ENCODE results near the gene NDUFA8.
"Not testable (repeated sequence)": the region's sequence is repeated elsewhere in the genome, so short reads cannot be mapped to it uniquely, and the experiment has no call there.

NDUFA8 gene

GRCh38 chr9:122120316-122121071 lies 39.1 kb downstream of the NDUFA8 start:
- no peak for DNase-seq (ENCODE audit: low spot score)

- DNase-seq (ENCODE audit: low spot score) = no peak
Observed at GRCh38 chr9:122119721-122120120, 39.9 kb downstream of the NDUFA8 start.

DNA sequence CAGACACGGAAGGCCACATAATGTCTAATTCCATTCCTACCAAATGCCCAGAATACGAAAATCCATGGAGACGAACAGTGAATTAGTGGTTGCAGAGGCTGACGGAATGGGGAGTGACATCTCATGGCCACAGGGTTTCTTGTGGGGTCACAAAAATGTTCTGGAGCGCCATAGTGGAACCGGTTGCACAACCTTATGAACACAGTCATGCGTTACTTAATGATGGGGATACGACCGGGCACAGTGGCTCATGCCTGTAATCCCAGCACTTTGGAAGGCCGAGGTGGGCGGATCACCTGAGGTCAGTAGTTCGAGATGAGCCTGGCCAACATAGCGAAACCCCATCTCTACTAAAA lies 40.4 kb downstream of the NDUFA8 start:
- DNase-seq (ENCODE audit: low spot score) = no peak

DNA sequence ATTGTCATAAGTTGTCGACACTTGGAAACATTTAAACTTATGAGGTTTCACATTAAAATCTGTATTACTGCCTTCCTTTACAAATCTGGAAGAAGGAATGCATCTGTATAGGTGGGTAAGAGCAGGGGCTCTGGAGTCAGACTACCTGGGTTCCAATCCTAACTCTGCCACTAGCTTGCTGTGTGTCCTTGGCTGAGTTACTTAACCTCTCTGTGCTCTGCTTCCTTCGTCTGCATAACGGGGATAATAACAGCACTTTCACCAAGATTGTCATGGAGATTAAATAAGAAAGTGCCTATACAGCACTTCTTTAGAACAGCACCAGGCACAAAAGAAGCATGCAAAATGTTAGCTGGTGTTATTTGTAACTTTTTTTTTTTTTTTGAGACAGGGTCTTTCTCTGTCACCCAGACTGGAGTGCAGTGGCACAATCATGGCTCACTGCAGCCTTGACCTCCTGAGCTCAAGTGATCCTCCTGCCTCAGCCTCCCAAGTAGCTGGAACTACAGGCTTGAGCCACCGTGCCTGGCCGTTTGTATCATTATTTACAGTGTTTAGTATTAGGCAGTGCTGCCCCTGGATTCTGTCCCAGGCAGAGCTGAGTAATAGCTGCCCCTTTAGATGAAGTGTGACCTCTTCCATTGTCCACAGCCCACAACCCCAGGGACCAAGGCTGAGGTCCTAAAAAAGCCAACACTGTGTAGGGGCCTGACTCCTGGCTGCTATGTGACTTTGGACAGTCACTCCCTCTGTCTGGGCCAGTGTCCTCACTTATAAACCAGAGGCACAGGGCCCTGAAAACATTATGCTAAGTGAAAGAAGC lies 41.0 kb downstream of the NDUFA8 start:
- DNase-seq (ENCODE audit: low spot score) = no peak

GRCh38 chr9:122117241-122117640 lies 42.3 kb downstream of the NDUFA8 start:
- DNase-seq (ENCODE audit: low spot score) = not testable (repeated sequence)

GRCh38 chr9:122116448-122117173 lies 43.0 kb downstream of the NDUFA8 start:
- DNase-seq (ENCODE audit: low spot score) = no peak

GRCh38 chr9:122116040-122116439 lies 43.5 kb downstream of the NDUFA8 start:
- DNase-seq (ENCODE audit: low spot score) = no peak

GRCh38 chr9:122115176-122116035 lies 44.2 kb downstream of the NDUFA8 start:
- no peak for DNase-seq (ENCODE audit: low spot score)

GRCh38 chr9:122113574-122113973 lies 46.0 kb downstream of the NDUFA8 start:
- DNase-seq (ENCODE audit: low spot score) = no peak

DNA sequence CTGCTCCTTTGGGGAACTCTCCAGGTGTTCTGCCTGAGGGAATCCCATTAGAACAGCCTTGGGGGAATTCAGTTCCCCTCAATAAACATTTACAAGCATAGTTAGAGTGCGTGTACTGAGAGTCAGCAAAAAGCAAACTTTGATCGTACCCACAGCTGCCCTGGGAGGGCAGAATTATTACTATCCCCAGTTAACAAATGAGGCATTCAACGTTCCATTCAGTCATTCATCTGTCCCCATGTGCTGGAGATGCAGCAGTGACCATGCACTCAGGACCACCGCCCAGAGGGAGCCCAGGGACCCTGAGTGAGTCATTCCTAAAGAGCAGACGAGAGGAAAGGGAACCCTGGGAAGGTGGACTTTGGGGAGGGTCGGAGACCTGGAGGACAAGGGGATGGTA lies 47.3 kb downstream of the NDUFA8 start:
- no peak for DNase-seq (ENCODE audit: low spot score)

DNA sequence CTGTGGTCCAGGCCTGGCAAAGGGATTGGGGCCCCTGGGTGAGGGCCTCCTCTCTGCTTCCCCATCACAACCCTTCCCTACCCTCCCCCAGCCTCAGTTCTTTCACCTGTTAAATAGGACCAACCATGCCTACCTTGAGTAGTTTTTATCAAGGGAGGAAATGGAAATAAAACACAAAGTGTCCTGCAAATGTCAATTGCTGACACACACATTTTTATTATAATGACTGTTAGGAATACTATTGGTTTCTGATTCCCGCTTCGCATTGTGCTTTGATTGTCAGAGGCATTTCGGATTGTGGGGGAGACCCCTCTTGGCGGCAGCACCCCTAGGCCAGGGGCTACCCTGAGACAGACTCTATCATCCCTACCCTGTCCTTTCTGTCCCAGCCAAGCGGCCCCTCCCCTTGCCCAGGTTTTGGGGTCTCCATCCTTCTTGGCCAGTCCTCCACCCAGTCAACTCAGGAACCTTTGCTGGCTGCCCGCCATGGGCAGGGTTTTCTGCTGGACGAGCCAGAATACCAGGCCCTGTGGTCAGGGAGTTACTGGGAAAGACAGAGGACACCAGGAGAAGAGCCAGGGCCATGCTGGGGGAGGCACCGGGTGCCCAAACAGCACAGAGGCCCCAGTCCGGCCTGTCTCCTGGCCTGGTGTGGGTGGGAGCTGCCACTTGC lies 48.0 kb downstream of the NDUFA8 start:
- DNase-seq (ENCODE audit: low spot score) = no peak

- DNase-seq (ENCODE audit: low spot score) = no peak
Observed at GRCh38 chr9:122110100-122110833, 49.3 kb downstream of the NDUFA8 start.

GRCh38 chr9:122109035-122109813 lies 50.4 kb downstream of the NDUFA8 start:
- no peak for DNase-seq (ENCODE audit: low spot score)

DNA sequence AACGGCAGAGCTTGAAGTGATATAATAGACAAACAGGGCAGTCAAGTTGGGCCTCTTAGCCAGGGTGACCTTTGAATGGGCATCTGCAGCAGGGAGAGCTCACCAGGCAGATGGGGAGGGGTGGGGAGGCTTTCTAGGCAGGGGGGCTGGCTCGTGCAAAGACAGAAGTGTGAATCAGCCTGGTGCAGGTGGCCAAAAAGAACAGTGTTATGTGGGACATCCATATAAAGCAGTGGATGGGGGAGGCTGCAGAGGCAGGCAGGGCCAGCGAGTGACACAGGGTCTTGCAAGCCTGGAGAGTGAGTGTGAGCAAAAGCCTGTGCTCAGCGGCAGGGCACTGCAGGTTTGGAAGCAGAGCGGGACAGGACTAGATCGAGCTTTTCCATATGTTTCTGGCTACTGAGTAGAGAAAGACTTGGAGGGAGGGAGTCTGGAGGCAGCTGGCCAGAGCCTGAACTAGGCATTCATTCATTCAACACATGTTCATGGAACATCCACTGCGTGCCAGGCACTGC lies 52.2 kb downstream of the NDUFA8 start:
- no peak for DNase-seq (ENCODE audit: low spot score)

- no peak for DNase-seq (ENCODE audit: low spot score)
Observed at GRCh38 chr9:122106576-122106975, 53.0 kb downstream of the NDUFA8 start.

DNA sequence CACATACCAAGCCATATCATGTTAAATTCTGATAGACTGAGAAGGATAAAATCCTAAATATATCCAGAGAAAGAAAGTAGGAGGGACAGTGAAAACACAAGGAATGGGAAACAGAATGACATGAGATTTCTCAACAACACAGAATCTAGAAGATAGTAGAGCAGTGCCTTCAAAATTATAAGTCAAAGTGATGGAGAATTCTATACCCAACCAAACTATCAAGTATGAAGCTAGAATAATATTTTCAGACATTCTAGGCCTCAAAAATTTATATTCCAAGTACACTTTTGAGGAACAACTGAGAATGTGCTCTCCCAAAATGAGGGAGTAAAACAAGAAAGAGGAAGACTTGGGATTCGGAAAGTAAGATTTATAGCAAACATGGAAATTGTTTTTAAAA lies 55.6 kb downstream of the NDUFA8 start:
- DNase-seq (ENCODE audit: low spot score) = no peak

GRCh38 chr9:122102156-122102555 lies 57.4 kb downstream of the NDUFA8 start:
- DNase-seq (ENCODE audit: low spot score) = no peak

- DNase-seq (ENCODE audit: low spot score) = peak; percentile 23
Observed at GRCh38 chr9:122100756-122101155, 58.8 kb downstream of the NDUFA8 start.

- peak; percentile 87 for DNase-seq (ENCODE audit: low spot score)
Observed at GRCh38 chr9:122099271-122099869, 60.2 kb downstream of the NDUFA8 start.

Data from ecto neural progenitor cell (in vitro differentiated cells).